NCI-H1436 treated with DMSO at 0.1 percent for 48 hours (cell line): ENCODE data around the gene TCP10L.
A peak's percentile ranks its signal among the peaks of the same experiment; 100 is the strongest.
"Not testable (repeated sequence)": the region's sequence is repeated elsewhere in the genome, so short reads cannot be mapped to it uniquely, and the experiment has no call there.

Source experiments
- DNase-seq: peaks from one replicate; lab custom pipeline; 2025; lab: John Stamatoyannopoulos, UW

TCP10L gene

GRCh38 chr21:32585970-32586369 lies 647 bp upstream of the TCP10L start:
- no peak for DNase-seq

GRCh38 chr21:32584472-32584871 lies 851 bp downstream of the TCP10L start:
- DNase-seq: no peak

- no peak for DNase-seq
These were observed 3.6 kb downstream of the TCP10L start for GRCh38 chr21:32581732-32582131.

- no peak for DNase-seq
These were observed 4.4 kb downstream of the TCP10L start for GRCh38 chr21:32580949-32581348.

GRCh38 chr21:32578107-32578691 lies 7.1 kb downstream of the TCP10L start:
- no peak for DNase-seq

- no peak for DNase-seq
These were observed 9.3 kb downstream of the TCP10L start for GRCh38 chr21:32576011-32576410.

- DNase-seq: no peak
These were observed 10.1 kb downstream of the TCP10L start for GRCh38 chr21:32574946-32575925.

GRCh38 chr21:32572574-32573420 lies 12.5 kb downstream of the TCP10L start:
- peak; percentile 40 for DNase-seq

- DNase-seq: no peak
These were observed 14.9 kb downstream of the TCP10L start for GRCh38 chr21:32570456-32570855.

- DNase-seq: peak; percentile 10
These were observed 15.8 kb downstream of the TCP10L start for GRCh38 chr21:32569261-32570230.

GRCh38 chr21:32567626-32568025 lies 17.7 kb downstream of the TCP10L start:
- no peak for DNase-seq

GRCh38 chr21:32566741-32567389 lies 18.5 kb downstream of the TCP10L start:
- no peak for DNase-seq

GRCh38 chr21:32565856-32566465 lies 19.4 kb downstream of the TCP10L start:
- no peak for DNase-seq

GRCh38 chr21:32562915-32563314 lies 22.4 kb downstream of the TCP10L start:
- DNase-seq: no peak

- no peak for DNase-seq
These were observed 22.9 kb downstream of the TCP10L start for GRCh38 chr21:32562426-32562825.

GRCh38 chr21:32561476-32561875 lies 23.8 kb downstream of the TCP10L start:
- DNase-seq: not testable (repeated sequence)

GRCh38 chr21:32560896-32561295 lies 24.4 kb downstream of the TCP10L start:
- no peak for DNase-seq

GRCh38 chr21:32559006-32559610 lies 26.2 kb downstream of the TCP10L start:
- DNase-seq: no peak

GRCh38 chr21:32558106-32558505 lies 27.2 kb downstream of the TCP10L start:
- no peak for DNase-seq
